HG03575 (cell line): ENCODE results near the gene LRRC46.

Experiments
- ATAC-seq: cut with Tn5 transposase; IDR thresholded peaks from one replicate; pipeline ENCODE4 v1.9.1; 2021; ENCODE audit not compliant: unreplicated experiment, insufficient number of reproducible peaks, low FRiP score; ENCODE audit errors: extremely low read depth

LRRC46 gene

GRCh38 chr17:47831003-47831933 is at the start of gene LRRC46, which contains the start of gene MRPL10:
TSS of gene LRRC46 (plus strand) at chr17:47831670. CDS start at chr17:47831990, 320 bp downstream.
TSS of gene MRPL10 (minus strand) at chr17:47831541. CDS start at chr17:47831511, 30 bp downstream.
- no peak for ATAC-seq

- no peak for ATAC-seq
These were observed 45.8 kb upstream of the LRRC46 start for GRCh38 chr17:47785538-47786123.

- ATAC-seq = no peak
These were observed 41.6 kb upstream of the LRRC46 start for GRCh38 chr17:47789611-47790561.

- ATAC-seq = no peak
These were observed 40.4 kb upstream of the LRRC46 start for GRCh38 chr17:47791025-47791424.

GRCh38 chr17:47792457-47792856 is 39.0 kb upstream of the LRRC46 start:
- no peak for ATAC-seq

GRCh38 chr17:47792979-47793378 is 38.5 kb upstream of the LRRC46 start:
- ATAC-seq = no peak

- no peak for ATAC-seq
These were observed 33.7 kb upstream of the LRRC46 start for GRCh38 chr17:47797797-47798196.

- ATAC-seq = no peak
These were observed 30.8 kb upstream of the LRRC46 start for GRCh38 chr17:47800686-47801085.

- no peak for ATAC-seq
These were observed 30.2 kb upstream of the LRRC46 start for GRCh38 chr17:47801176-47801765.

GRCh38 chr17:47801906-47802305 is 29.6 kb upstream of the LRRC46 start:
- ATAC-seq = no peak

- no peak for ATAC-seq
These were observed 29.0 kb upstream of the LRRC46 start for GRCh38 chr17:47802341-47803022.

- no peak for ATAC-seq
These were observed 28.3 kb upstream of the LRRC46 start for GRCh38 chr17:47803201-47803600.

- ATAC-seq = no peak
These were observed 27.7 kb upstream of the LRRC46 start for GRCh38 chr17:47803751-47804150.

GRCh38 chr17:47804461-47804860 is 27.0 kb upstream of the LRRC46 start:
- ATAC-seq = no peak

- ATAC-seq = no peak
These were observed 25.2 kb upstream of the LRRC46 start for GRCh38 chr17:47806026-47806912.

GRCh38 chr17:47806913-47807255 is 24.6 kb upstream of the LRRC46 start:
- no peak for ATAC-seq

GRCh38 chr17:47807421-47807820 is 24.0 kb upstream of the LRRC46 start:
- ATAC-seq = no peak
